Adrenal gland (tissue), 12 donors: Measurements from ENCODE around the gene RAB10. TPM values are rescaled to one million over a fixed set of nuclear protein-coding genes. Genes with fewer than 3 reads are reported as not detected.

Experiments
- DNase-seq, 7 donors: peaks; one replicate each; pipeline ENCODE4 v3.0.0-alpha.2; 2019 to 2020
- H3K27ac ChIP-seq, 5 donors: fragments of 200-600 bp; sonication (generic) in 4 of 5; 1 replicate in 3 of 5; 2 replicates in 2 of 5; pipeline versions ENCODE4 v1.5.1 to v1.8.0; 2016 to 2020; ENCODE audit warnings: mild to moderate bottlenecking in 1 of 5
- H3K27me3 ChIP-seq: fragments of 200-600 bp; 2 replicates; pipeline ENCODE4 v1.8.0; 2021
- H3K36me3 ChIP-seq, 2 donors: fragments of 200-600 bp; replicated peaks in 1 of 2; 1 replicate in 1 of 2; 2 replicates in 1 of 2; pipeline versions ENCODE4 v1.5.1 to v1.8.0; 2018 to 2022
- H3K4me1 ChIP-seq, 2 donors: fragments of 200-600 bp; replicated peaks in 1 of 2; 1 replicate in 1 of 2; 2 replicates in 1 of 2; pipeline versions ENCODE4 v1.5.1 to v1.8.0; 2018 to 2021
- H3K4me3 ChIP-seq, 4 donors: fragments of 200-600 bp; sonication (generic) in 3 of 4; one replicate each; pipeline ENCODE4 v1.5.1; 2016 to 2018
- H3K9me3 ChIP-seq, 3 donors: fragments of 200-600 bp; sonication (generic) in 1 of 3; replicated peaks in 1 of 3; 1 replicate in 2 of 3; 2 replicates in 1 of 3; pipeline versions ENCODE4 v1.5.1 to v1.8.0; 2016 to 2021
- CTCF ChIP-seq, 6 experiments: fragments of 450-650 bp in 4 of 6; fragments of 200-600 bp in 2 of 6; sonication (generic) in 1 of 6; IDR thresholded peaks; 1 replicate in 5 of 6; 2 replicates in 1 of 6; pipeline versions ENCODE4 v1.5.1 to v1.8.0; 2016 to 2021; ENCODE audit warnings: antibody characterized with exemption in 6 of 6, mild to moderate bottlenecking in 2 of 6, moderate library complexity in 1 of 6
- POLR2A ChIP-seq, 2 donors: fragments of 450-650 bp; IDR thresholded peaks; one replicate each; pipeline ENCODE4 v1.6.1; 2017; ENCODE audit warnings: antibody characterized with exemption in 2 of 2, mild to moderate bottlenecking in 2 of 2, moderate library complexity in 1 of 2
- WGBS, 4 donors: extraction: QIAGEN DNeasy Blood & Tissue Kit in 2 of 4; methylation state at CpG; one replicate each; pipeline versions ENCODE4 v1.1.5 to v1.1.7; 2013 to 2017; 5-methylcytosine and 5-hydroxymethylcytosine counted together
- intact Hi-C, 2 donors: fragments of 100-400 bp; cut with DNase I; formaldehyde crosslinking; loops; one replicate each; pipeline versions ENCODE4 v1.14.1 to v1.15.0; 2022 to 2023
- polyA plus RNA-seq, 3 donors: library from polyadenylated mRNA; stranded (reverse); fragments of 200-250 nt in 2 of 3; fragments of 350-450 nt in 1 of 3; fragmentation: Illumina TruSeq in 1 of 3; extraction: RNeasy Lipid Tissue Mini Kit (QIAGEN cat#74804) in 1 of 3; gene quantifications; one replicate each; pipeline ENCODE4 v1.2.3, GENCODE V29; 2013 to 2014
- total RNA-seq, 9 donors: library from RNA; depleted of rRNA in 4 of 9; stranded (reverse); fragments of >200 nt in 4 of 9; fragments of 120-200 nt in 1 of 9; fragmentation: NEBNext Ultra II Directional in 1 of 9; extraction: Animal tissue kit (Norgen Biotek cat#: 25700) in 1 of 9; gene quantifications; one replicate each; pipeline versions ENCODE4 v1.1.0 to v1.2.4, GENCODE V29; 2013 to 2023
- donor health status: healthy with polysubstance abuse.
- donor health status: Bipolar disorder and iron deficiency.
- donor health status: DM: yes; HTN: yes; CAD: no.
- donor health status: DM: no; HTN: no; CAD: no.
- donor health status: DM: no; HTN: no; CAD: no.
- donor health status: DM: yes; HTN: yes; CAD: no.

RAB10 gene
- total and polyA plus RNA-seq, 12 donors: 31.8 to 369 (median 153) TPM

DNA sequence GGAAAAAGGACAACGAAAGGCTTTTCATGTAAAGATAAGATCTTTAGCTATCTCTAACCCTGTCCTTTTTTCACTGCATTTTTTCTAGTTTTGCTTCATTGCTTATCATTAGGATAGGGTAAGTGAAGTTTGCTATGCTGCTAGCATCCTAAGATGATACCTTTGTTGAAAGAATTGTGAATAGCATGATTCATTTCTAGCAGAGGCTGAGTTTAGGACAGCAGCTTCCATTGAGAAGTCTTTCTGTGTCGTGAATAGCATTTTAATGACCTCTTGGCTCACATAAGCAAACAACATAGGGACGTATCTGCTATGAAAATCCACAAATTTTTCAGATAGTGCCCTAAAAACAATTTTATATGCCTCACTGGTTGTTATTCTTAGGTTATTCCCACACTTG is 102.6 kb downstream of the RAB10 start:
- H3K4me1 ChIP-seq: peaks cover 13 to 21% of the 10 kb centered on the region in 2 donors
- DNase-seq: no peak
- H3K36me3 ChIP-seq: peaks cover 0 to 13% of the 10 kb centered on the region in 2 donors
- H3K27ac ChIP-seq: no peak overlapping the region
- no peaks in the 10 kb centered on the region for H3K27me3 ChIP-seq
- H3K9me3 ChIP-seq: no peaks in the 10 kb centered on the region
- H3K4me3 ChIP-seq: no peak overlapping the region
- no peak for TF ChIP-seq POLR2A (IDR thresholded peaks at IDR 0.05)
- WGBS, 4 donors: 70 to 83% (median 74%) methylated on average over 3 of the region's 3 CpGs
- intact Hi-C loops: no loop called here

GRCh38 chr2:26139269-26140183 is 105.6 kb downstream of the RAB10 start:
- TF ChIP-seq CTCF (IDR thresholded peaks at IDR 0.05): no peak
- no peaks in the 10 kb centered on the region for H3K9me3 ChIP-seq
- intact Hi-C loops: loop anchor here in 1 of 2 donors (5.0 kb wide), 1 partner anchor 152 kb away; no protein-coding TSS in a partner anchor
- peaks cover 0 to 11% of the 10 kb centered on the region in 2 donors for H3K36me3 ChIP-seq
- H3K27ac ChIP-seq: no peak overlapping the region
- H3K4me1 ChIP-seq: peaks cover 5 to 14% of the 10 kb centered on the region in 2 donors
- no peak overlapping the region for H3K4me3 ChIP-seq
- H3K27me3 ChIP-seq: no peaks in the 10 kb centered on the region
- no peak for DNase-seq
- 72 to 78% (median 72%) methylated on average over 10 to 12 of the region's 12 CpGs for WGBS, 4 donors

DNA sequence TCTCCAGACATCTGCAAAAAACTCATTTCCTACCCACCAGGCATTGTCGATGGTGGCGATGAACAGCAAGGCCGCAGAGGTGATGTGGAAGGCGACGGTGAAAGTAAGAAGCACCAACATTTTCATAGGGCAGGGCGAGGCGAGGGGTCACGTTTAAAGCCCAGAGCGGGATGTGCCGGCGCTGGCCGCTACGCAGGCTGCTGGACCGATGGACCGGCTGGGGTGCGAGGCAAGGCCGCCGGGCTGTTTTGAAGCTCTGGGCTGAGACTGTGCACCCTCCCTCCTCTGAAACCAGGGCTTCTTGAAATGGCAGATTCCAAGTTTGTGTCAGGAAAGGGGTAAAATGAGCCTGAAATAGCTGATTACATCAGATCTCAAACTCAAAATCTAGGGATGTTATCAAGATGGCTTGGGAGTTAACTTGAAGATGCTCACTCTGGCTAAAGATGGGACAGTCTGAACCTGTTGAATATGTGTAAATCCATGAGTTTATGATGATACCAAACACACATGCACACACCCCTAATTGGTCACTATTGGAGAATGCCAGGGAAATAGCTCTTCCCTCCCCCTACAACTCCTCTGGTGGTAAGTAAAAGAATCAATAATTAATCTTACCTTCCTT is 107.4 kb downstream of the RAB10 start:
- Histone ChIP-seq H3K27ac (no peak overlapping the region), H3K9me3 (no peaks in the 10 kb centered on the region), H3K27me3 (no peaks in the 10 kb centered on the region), H3K4me3 (no peak overlapping the region), H3K36me3 (no peaks in the 10 kb centered on the region), H3K4me1 (no peaks in the 10 kb centered on the region)
- intact Hi-C loops: loop anchor here in 1 of 2 donors (5.0 kb wide), 1 partner anchor 154 kb away; no protein-coding TSS in a partner anchor
- 90% methylated on average over 18 of the region's 18 CpGs for WGBS, 4 donors
- DNase-seq: no peak
- TF ChIP-seq CTCF (IDR thresholded peaks at IDR 0.05) (no peak), POLR2A (IDR thresholded peaks at IDR 0.05) (no peak)

- Histone ChIP-seq H3K36me3 (no peaks in the 10 kb centered on the region), H3K27ac (no peak overlapping the region), H3K27me3 (no peaks in the 10 kb centered on the region), H3K4me3 (no peak overlapping the region), H3K9me3 (no peaks in the 10 kb centered on the region), H3K4me1 (no peaks in the 10 kb centered on the region)
- WGBS, 4 donors: 57 to 67% (median 62%) methylated on average over 7 of the region's 7 CpGs
- no peak for DNase-seq
- TF ChIP-seq POLR2A (IDR thresholded peaks at IDR 0.05): no peak
- no peak for TF ChIP-seq CTCF (IDR thresholded peaks at IDR 0.05)
- intact Hi-C loops: loop anchor here in 1 of 2 donors (5.0 kb wide), 1 partner anchor 157 kb away; no protein-coding TSS in a partner anchor
Measured at GRCh38 chr2:26144031-26144430, 110.1 kb downstream of the RAB10 start.
